Natural killer cell (primary cell): ENCODE results near the gene GIT2. TPM values are rescaled to one million over a fixed set of nuclear protein-coding genes. Genes with fewer than 3 reads are reported as not detected.

Experiments
- ATAC-seq, 3 donors: fragments of 150-1000 bp in 2 of 3; fragments of 200-7000 bp in 1 of 3; cut with Tn5 transposase; 1 replicate in 1 of 3; 2 replicates in 2 of 3; pipeline ENCODE4 v1.10.0; 2021; ENCODE audit warnings: mild to moderate bottlenecking in 2 of 3, moderate library complexity in 2 of 3
- DNase-seq, 2 donors: peaks; one replicate each; pipeline versions ENCODE4 v3.0.0 to v3.0.0-alpha.2; 2013 to 2021; ENCODE audit warnings: mixed read lengths in 1 of 2
- H3K27ac ChIP-seq: one replicate; pipeline ENCODE4 v1.5.1; 2013; ENCODE audit warnings: mild to moderate bottlenecking, low read length
- H3K27me3 ChIP-seq: one replicate; pipeline ENCODE4 v1.6.1; 2013; ENCODE audit warnings: low read length; ENCODE audit not compliant: control insufficient read depth, insufficient read depth
- H3K36me3 ChIP-seq: one replicate; pipeline ENCODE4 v1.6.1; 2013; ENCODE audit warnings: low read length; ENCODE audit not compliant: control insufficient read depth, insufficient read depth
- H3K4me1 ChIP-seq: one replicate; pipeline ENCODE4 v1.6.1; 2013; ENCODE audit warnings: low read length; ENCODE audit not compliant: control insufficient read depth, insufficient read depth
- H3K4me3 ChIP-seq: one replicate; pipeline ENCODE4 v1.5.1; 2013; ENCODE audit warnings: low read length
- H3K9me3 ChIP-seq: one replicate; pipeline ENCODE4 v1.6.1; 2013; ENCODE audit warnings: low read length; ENCODE audit not compliant: control insufficient read depth, insufficient read depth
- H3K27ac Mint-ChIP-seq, 2 donors: one replicate each; pipeline ENCODE4 v1.8.0; 2022; ENCODE audit warnings: mild to moderate bottlenecking in 2 of 2, mixed read lengths in 2 of 2, moderate library complexity in 1 of 2
- H3K27me3 Mint-ChIP-seq, 2 donors: one replicate each; pipeline ENCODE4 v1.8.0; 2022; ENCODE audit warnings: low read depth in 2 of 2, mixed read lengths in 2 of 2
- H3K36me3 Mint-ChIP-seq: one replicate; pipeline ENCODE4 v1.8.0; 2022; ENCODE audit warnings: mixed read lengths
- H3K4me1 Mint-ChIP-seq, 2 donors: one replicate each; pipeline ENCODE4 v1.8.0; 2022; ENCODE audit warnings: mixed read lengths in 2 of 2
- H3K4me3 Mint-ChIP-seq: one replicate; pipeline ENCODE4 v1.8.0; 2022; ENCODE audit warnings: mild to moderate bottlenecking, moderate library complexity, mixed read lengths
- H3K9me3 Mint-ChIP-seq, 2 donors: one replicate each; pipeline ENCODE4 v1.8.0; 2022; ENCODE audit warnings: mixed read lengths in 2 of 2
- WGBS: methylation state at CpG from one replicate; pipeline ENCODE4 v1.1.7; 2013; ENCODE audit warnings: missing lambda C conversion rate; ENCODE audit not compliant: insufficient coverage; 5-methylcytosine and 5-hydroxymethylcytosine counted together
- intact Hi-C: fragments of 100-400 bp; cut with micrococcal nuclease; formaldehyde crosslinking; loops from one replicate; pipeline ENCODE4 v1.14.2; 2022
- total RNA-seq, 4 donors: library from RNA; stranded (reverse); fragments of 120-200 nt in 1 of 4; gene quantifications; one replicate each; pipeline versions ENCODE4 v1.2.3 to v1.2.4, GENCODE V29; 2013 to 2022
- TF ChIP-seq, protein P1 (sequence below): fragments of 200-600 bp; IDR thresholded peaks from one replicate; pipeline ENCODE4 v1.8.0; 2022; ENCODE audit warnings: antibody characterized with exemption

The GIT2 gene
- total RNA-seq, 3 donors from 2014 or later (not counting 1 experiment from before 2014, with no cell fraction given) = 98.8 to 118 (median 117) TPM

DNA sequence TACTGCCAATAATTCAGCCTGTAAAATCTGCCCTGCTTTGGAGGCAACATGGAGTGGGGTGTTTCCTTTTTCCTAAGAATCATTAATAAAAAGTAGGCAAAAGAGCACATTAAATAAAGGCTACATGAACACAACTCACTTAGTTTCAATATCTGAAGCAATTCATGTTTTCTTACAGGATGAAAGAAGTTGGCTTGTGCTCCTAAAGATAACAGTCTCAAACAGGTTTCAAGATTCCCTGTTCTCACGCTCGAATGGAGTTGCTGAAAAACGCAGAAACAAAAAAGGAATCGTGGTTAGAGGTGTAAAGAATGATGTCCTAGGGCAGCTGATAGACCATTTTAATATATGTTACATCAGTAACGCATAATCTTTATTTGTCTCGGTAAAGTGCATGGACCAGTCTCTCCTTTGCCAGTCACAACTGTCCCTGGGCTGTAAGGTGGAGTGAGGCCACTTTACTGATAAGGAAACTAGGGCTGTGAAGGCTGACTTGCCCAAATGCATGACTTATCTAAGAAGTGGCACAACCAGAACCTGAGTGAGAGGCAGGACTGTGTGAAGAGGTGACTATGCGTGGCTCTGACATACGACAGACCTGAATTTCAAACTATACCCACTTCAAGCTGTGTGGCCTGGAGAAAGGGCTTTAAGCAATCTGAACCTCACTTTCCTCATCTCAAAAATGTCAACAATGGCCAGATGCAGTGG lies 12.6 kb downstream of the GIT2 start:
- TF ChIP-seq, protein P1, sequence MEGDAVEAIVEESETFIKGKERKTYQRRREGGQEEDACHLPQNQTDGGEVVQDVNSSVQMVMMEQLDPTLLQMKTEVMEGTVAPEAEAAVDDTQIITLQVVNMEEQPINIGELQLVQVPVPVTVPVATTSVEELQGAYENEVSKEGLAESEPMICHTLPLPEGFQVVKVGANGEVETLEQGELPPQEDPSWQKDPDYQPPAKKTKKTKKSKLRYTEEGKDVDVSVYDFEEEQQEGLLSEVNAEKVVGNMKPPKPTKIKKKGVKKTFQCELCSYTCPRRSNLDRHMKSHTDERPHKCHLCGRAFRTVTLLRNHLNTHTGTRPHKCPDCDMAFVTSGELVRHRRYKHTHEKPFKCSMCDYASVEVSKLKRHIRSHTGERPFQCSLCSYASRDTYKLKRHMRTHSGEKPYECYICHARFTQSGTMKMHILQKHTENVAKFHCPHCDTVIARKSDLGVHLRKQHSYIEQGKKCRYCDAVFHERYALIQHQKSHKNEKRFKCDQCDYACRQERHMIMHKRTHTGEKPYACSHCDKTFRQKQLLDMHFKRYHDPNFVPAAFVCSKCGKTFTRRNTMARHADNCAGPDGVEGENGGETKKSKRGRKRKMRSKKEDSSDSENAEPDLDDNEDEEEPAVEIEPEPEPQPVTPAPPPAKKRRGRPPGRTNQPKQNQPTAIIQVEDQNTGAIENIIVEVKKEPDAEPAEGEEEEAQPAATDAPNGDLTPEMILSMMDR = no peak

GRCh38 chr12:109982210-109982609 lies 14.0 kb downstream of the GIT2 start:
- Histone ChIP-seq H3K27ac (no peak overlapping the region), H3K36me3 (peaks cover 79% of the 10 kb centered on the region), H3K27me3 (no peaks in the 10 kb centered on the region), H3K4me1 (no peaks in the 10 kb centered on the region), H3K9me3 (no peaks in the 10 kb centered on the region), H3K4me3 (no peak overlapping the region)
- TF ChIP-seq, protein P1 = no peak
- H3K4me1 Mint-ChIP-seq = peaks cover 4 to 6% of the 10 kb centered on the region in 2 donors
- no peaks in the 10 kb centered on the region for H3K27me3 Mint-ChIP-seq
- intact Hi-C loops = no loop called here
- no peak overlapping the region for H3K4me3 Mint-ChIP-seq
- no peaks in the 10 kb centered on the region for H3K9me3 Mint-ChIP-seq
- ATAC-seq = no peak
- H3K27ac Mint-ChIP-seq = peak overlapping the region; percentile 5 to 11
- peaks cover 44% of the 10 kb centered on the region for H3K36me3 Mint-ChIP-seq
- DNase-seq = no peak

More for the DNA sequence above, 12.6 kb downstream of the GIT2 start:
- H3K27ac ChIP-seq = no peak overlapping the region
- H3K9me3 ChIP-seq = no peaks in the 10 kb centered on the region
- H3K27ac Mint-ChIP-seq = no peak overlapping the region
- intact Hi-C loops = no loop called here
- no peak for ATAC-seq
- H3K4me1 ChIP-seq = no peaks in the 10 kb centered on the region
- peaks cover 4 to 6% of the 10 kb centered on the region in 2 donors for H3K4me1 Mint-ChIP-seq
- H3K4me3 Mint-ChIP-seq = no peak overlapping the region
- DNase-seq = no peak
- H3K4me3 ChIP-seq = no peak overlapping the region
- H3K36me3 Mint-ChIP-seq = peaks cover 38% of the 10 kb centered on the region
- H3K27me3 Mint-ChIP-seq = no peaks in the 10 kb centered on the region
- H3K27me3 ChIP-seq = no peaks in the 10 kb centered on the region
- peaks cover 83% of the 10 kb centered on the region for H3K36me3 ChIP-seq
- H3K9me3 Mint-ChIP-seq = no peaks in the 10 kb centered on the region
- WGBS = 85% methylated on average over 8 of the region's 8 CpGs

DNA sequence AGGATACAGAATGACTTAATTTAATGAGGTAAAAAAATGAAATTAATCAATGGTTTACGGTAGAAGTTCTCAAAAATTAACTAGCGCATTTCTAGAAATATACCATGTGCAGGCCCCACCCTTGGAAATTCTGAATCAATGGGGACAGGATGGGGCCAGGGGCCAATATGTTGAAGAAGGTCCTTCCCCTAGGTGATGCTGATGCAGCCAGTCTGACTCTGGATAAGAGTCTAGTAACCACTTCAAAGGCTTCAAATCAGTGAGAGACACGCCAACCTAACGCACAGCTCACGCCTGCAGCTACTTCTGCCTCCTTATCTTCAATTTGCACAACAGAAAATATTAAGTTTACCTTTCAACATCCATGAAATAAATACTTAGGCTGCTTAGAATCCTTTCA lies 14.9 kb downstream of the GIT2 start:
- ATAC-seq (no peak), DNase-seq (peak in 1 of 2 donors; percentile 66)
- Mint-ChIP-seq H3K36me3 (peaks cover 44% of the 10 kb centered on the region), H3K27me3 (no peaks in the 10 kb centered on the region), H3K4me3 (no peak overlapping the region), H3K9me3 (no peaks in the 10 kb centered on the region), H3K27ac (peak overlapping the region in 1 of 2 donors; percentile 11), H3K4me1 (peaks cover 4 to 6% of the 10 kb centered on the region in 2 donors)
- Histone ChIP-seq H3K9me3 (no peaks in the 10 kb centered on the region), H3K36me3 (peaks cover 83% of the 10 kb centered on the region), H3K27me3 (no peaks in the 10 kb centered on the region), H3K4me1 (no peaks in the 10 kb centered on the region), H3K27ac (no peak overlapping the region), H3K4me3 (no peak overlapping the region)
- intact Hi-C loops = no loop called here
- TF ChIP-seq, protein P1 = no peak
- 70% methylated on average over 5 of the region's 5 CpGs for WGBS

- no peak overlapping the region for H3K4me3 Mint-ChIP-seq
- no peaks in the 10 kb centered on the region for H3K27me3 Mint-ChIP-seq
- TF ChIP-seq, protein P1 = no peak
- H3K27ac Mint-ChIP-seq = no peak overlapping the region
- no peaks in the 10 kb centered on the region for H3K9me3 Mint-ChIP-seq
- intact Hi-C loops = no loop called here
- no peaks in the 10 kb centered on the region for H3K9me3 ChIP-seq
- no peak for DNase-seq
- no peak for ATAC-seq
- peaks cover 10% of the 10 kb centered on the region for H3K36me3 Mint-ChIP-seq
- H3K27ac ChIP-seq = no peak overlapping the region
- no peaks in the 10 kb centered on the region for H3K4me1 ChIP-seq
- WGBS = 96% methylated on average over 2 of the region's 4 CpGs
- H3K36me3 ChIP-seq = peaks cover 66% of the 10 kb centered on the region
- peaks cover 0 to 10% of the 10 kb centered on the region in 2 donors for H3K4me1 Mint-ChIP-seq
- H3K4me3 ChIP-seq = no peak overlapping the region
- no peaks in the 10 kb centered on the region for H3K27me3 ChIP-seq
These were observed 23.3 kb downstream of the GIT2 start for GRCh38 chr12:109972821-109973220.
